ENCODE measurements around the gene CRYZL1. TPM values are rescaled to one million over a fixed set of nuclear protein-coding genes. Genes with fewer than 3 reads are reported as not detected.

Gene CRYZL1
- polyA plus RNA-seq, 1 donor (not counting 4 experiments of a cell fraction or from before 2014, with no cell fraction given), result 48.9 TPM

- Histone ChIP-seq H3K79me2 (ENCODE audit: control insufficient read depth, insufficient read depth, low read length) (peaks cover 59% of the 10 kb centered on the region), H3K9me3 (ENCODE audit: control insufficient read depth, low read depth, low read length) (no peaks in the 10 kb centered on the region), H3K9me1 (ENCODE audit: control insufficient read depth, extremely low read depth, insufficient read depth, low read length) (no peaks in the 10 kb centered on the region), H3K36me3 (ENCODE audit: control insufficient read depth in 2 of 2, extremely low read depth in 1 of 2, insufficient read depth in 2 of 2, low read length in 2 of 2) (peaks cover 14 to 29% of the 10 kb centered on the region in 2 experiments), H4K20me1 (ENCODE audit: control insufficient read depth, extremely low read depth, insufficient read depth, low read length) (no peaks in the 10 kb centered on the region), H3K27me3 (ENCODE audit: control insufficient read depth, extremely low read depth, insufficient read depth, low read length) (no peaks in the 10 kb centered on the region), H2AFZ (ENCODE audit: control insufficient read depth, low read length) (no peak overlapping the region), H3K4me2 (ENCODE audit: control insufficient read depth, extremely low read depth, insufficient read depth, low read depth, low read length) (no peak overlapping the region), H3K9ac (ENCODE audit: control insufficient read depth, extremely low read depth, insufficient read depth, low read length) (no peak overlapping the region), H3K4me3 (ENCODE audit: control insufficient read depth in 2 of 3, extremely low read depth in 1 of 3, insufficient read depth in 2 of 3, low read depth in 1 of 3, low read length in 3 of 3) (no peak overlapping the region), H3K4me1 (ENCODE audit: control insufficient read depth, extremely low read depth, insufficient read depth, low read length) (peaks cover under 1% of the 10 kb centered on the region), H3K27ac (ENCODE audit: control insufficient read depth, insufficient read depth, low read length) (no peak overlapping the region)
- DNase-seq (ENCODE audit: low read depth, low spot score), result no peak
- no peak for FAIRE-seq
- TF ChIP-seq CTCF (optimal IDR thresholded peaks at IDR 0.05 in 1 of 3, IDR thresholded peaks at IDR 0.05 in 1 of 3, conservative IDR thresholded peaks at IDR 0.05 in 1 of 3; ENCODE audit: extremely low read depth in 1 of 3, insufficient read depth in 2 of 3, low read length in 3 of 3) (no peak), EZH2 (IDR thresholded peaks at IDR 0.05; ENCODE audit: low read length) (no peak)
- dilution Hi-C loops (cut with MboI; ENCODE audit: extremely low pct_ligation_motif_present, low sequenced_read_pairs), result no loop called here
Measured at GRCh38 chr21:33562389-33562788, 79.2 kb downstream of the CRYZL1 start.

GRCh38 chr21:33561373-33561772 lies 80.2 kb downstream of the CRYZL1 start:
- Histone ChIP-seq H3K79me2 (ENCODE audit: control insufficient read depth, insufficient read depth, low read length) (peaks cover 68% of the 10 kb centered on the region), H3K36me3 (ENCODE audit: control insufficient read depth in 2 of 2, extremely low read depth in 1 of 2, insufficient read depth in 2 of 2, low read length in 2 of 2) (peaks cover 19 to 31% of the 10 kb centered on the region in 2 experiments), H4K20me1 (ENCODE audit: control insufficient read depth, extremely low read depth, insufficient read depth, low read length) (peaks cover under 1% of the 10 kb centered on the region), H2AFZ (ENCODE audit: control insufficient read depth, low read length) (no peak overlapping the region), H3K9me3 (ENCODE audit: control insufficient read depth, low read depth, low read length) (no peaks in the 10 kb centered on the region), H3K27me3 (ENCODE audit: control insufficient read depth, extremely low read depth, insufficient read depth, low read length) (no peaks in the 10 kb centered on the region), H3K27ac (ENCODE audit: control insufficient read depth, insufficient read depth, low read length) (no peak overlapping the region), H3K4me2 (ENCODE audit: control insufficient read depth, extremely low read depth, insufficient read depth, low read depth, low read length) (no peak overlapping the region), H3K9ac (ENCODE audit: control insufficient read depth, extremely low read depth, insufficient read depth, low read length) (no peak overlapping the region), H3K9me1 (ENCODE audit: control insufficient read depth, extremely low read depth, insufficient read depth, low read length) (no peaks in the 10 kb centered on the region), H3K4me1 (ENCODE audit: control insufficient read depth, extremely low read depth, insufficient read depth, low read length) (no peaks in the 10 kb centered on the region), H3K4me3 (ENCODE audit: control insufficient read depth in 2 of 3, extremely low read depth in 1 of 3, insufficient read depth in 2 of 3, low read depth in 1 of 3, low read length in 3 of 3) (no peak overlapping the region)
- TF ChIP-seq EZH2 (IDR thresholded peaks at IDR 0.05; ENCODE audit: low read length) (no peak), CTCF (optimal IDR thresholded peaks at IDR 0.05 in 1 of 3, IDR thresholded peaks at IDR 0.05 in 1 of 3, conservative IDR thresholded peaks at IDR 0.05 in 1 of 3; ENCODE audit: extremely low read depth in 1 of 3, insufficient read depth in 2 of 3, low read length in 3 of 3) (no peak)
- FAIRE-seq (no peak), DNase-seq (ENCODE audit: low read depth, low spot score) (no peak)
- dilution Hi-C loops (cut with MboI; ENCODE audit: extremely low pct_ligation_motif_present, low sequenced_read_pairs), result no loop called here
